Measurements from ENCODE around the gene MEGF9.

The MEGF9 gene

DNA sequence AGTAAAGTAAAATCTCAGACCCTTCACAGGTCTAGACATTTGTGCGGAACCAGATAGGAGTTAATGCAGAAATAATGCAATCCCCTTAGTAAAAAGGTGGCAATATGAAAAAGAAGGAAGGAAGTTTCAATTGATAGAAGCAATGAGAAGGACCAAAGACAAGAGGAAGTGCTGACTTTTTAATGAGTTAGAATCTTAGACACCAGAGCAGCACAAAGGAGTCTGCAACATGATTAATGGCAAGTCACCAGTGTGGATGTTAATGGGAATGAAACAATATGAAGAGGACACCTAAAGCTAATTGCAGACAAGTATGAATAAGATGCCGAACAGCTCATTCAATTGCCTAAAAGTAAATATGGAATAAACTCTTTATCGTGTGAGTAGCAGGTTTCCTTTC, 50.9 kb downstream of the MEGF9 start:
- no peak for TF ChIP-seq CTCF (IDR thresholded peaks at IDR 0.05; ENCODE audit: borderline replicate concordance, insufficient read depth, low read depth, low read length)
- H3K4me3 ChIP-seq (ENCODE audit: low read depth, low read length) = no peak overlapping the region

DNA sequence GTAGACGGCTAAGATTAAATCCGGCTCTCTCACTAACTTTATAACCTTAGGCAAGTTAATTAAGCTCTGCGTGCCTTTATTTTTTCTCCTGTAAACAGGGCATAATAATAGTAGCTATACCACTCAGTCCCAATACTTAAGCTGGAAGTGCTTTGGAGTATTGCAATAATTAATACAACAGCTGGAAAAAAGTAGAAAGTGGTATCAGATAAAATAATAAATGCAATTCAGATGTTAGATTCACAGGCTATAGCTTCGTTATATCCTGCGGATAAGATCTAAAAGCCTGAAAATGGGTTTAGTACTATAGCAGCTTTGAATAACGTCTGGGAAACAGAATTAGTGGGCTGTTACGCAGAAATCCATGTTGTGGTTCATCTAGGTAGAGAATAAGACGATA, 51.8 kb downstream of the MEGF9 start:
- H3K4me3 ChIP-seq (ENCODE audit: low read depth, low read length) = no peak overlapping the region
- TF ChIP-seq CTCF (IDR thresholded peaks at IDR 0.05; ENCODE audit: borderline replicate concordance, insufficient read depth, low read depth, low read length) = no peak

- no peak for TF ChIP-seq CTCF (IDR thresholded peaks at IDR 0.05; ENCODE audit: borderline replicate concordance, insufficient read depth, low read depth, low read length)
- H3K4me3 ChIP-seq (ENCODE audit: low read depth, low read length) = no peak overlapping the region
These were observed 54.6 kb downstream of the MEGF9 start for GRCh38 chr9:120659676-120660075.

DNA sequence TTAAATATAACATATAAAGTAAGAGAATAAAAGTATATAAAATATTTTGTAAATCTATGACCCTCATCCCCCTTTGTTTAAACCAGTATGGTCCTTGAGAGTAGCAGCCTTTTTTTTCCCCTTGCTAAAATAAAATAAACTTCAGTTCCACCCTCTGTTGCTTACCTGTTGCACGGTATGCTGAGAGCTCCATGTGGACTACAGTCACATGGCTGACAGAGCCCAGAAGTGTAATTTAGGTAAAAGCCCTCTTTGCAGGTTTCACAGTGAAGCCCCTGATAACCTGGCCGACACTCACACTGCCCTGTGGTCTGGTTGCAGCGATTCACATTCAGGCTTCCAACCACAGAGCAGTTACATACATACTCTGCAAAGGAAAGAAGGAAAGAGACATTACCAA, 55.1 kb downstream of the MEGF9 start:
- no peak for TF ChIP-seq CTCF (IDR thresholded peaks at IDR 0.05; ENCODE audit: borderline replicate concordance, insufficient read depth, low read depth, low read length)
- no peak overlapping the region for H3K4me3 ChIP-seq (ENCODE audit: low read depth, low read length)

GRCh38 chr9:120655005-120655622, 59.2 kb downstream of the MEGF9 start:
- H3K4me3 ChIP-seq (ENCODE audit: low read depth, low read length) = no peak overlapping the region
- TF ChIP-seq CTCF (IDR thresholded peaks at IDR 0.05; ENCODE audit: borderline replicate concordance, insufficient read depth, low read depth, low read length) = no peak

GRCh38 chr9:120654272-120654671, 60.0 kb downstream of the MEGF9 start:
- TF ChIP-seq CTCF (IDR thresholded peaks at IDR 0.05; ENCODE audit: borderline replicate concordance, insufficient read depth, low read depth, low read length) = no peak
- H3K4me3 ChIP-seq (ENCODE audit: low read depth, low read length) = no peak overlapping the region

DNA sequence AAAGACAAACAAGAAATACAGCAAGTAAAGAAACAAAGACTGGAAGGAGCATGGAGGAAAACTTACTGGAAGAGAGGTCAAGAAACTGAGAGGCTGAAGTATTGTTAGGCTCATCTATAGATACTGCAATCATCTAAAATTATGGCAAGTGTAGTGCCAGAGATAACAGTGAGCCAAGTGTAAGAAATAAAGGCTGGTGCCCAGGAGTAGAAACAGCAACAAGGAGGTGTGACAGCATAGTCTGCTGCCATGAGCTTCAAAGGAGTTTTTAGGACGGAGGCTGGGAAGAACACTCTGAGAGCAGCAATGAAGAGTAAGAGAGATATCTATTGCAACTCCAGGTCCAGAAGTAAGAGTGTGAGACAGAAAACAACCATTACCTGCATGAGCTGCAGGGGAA, 60.5 kb downstream of the MEGF9 start:
- H3K4me3 ChIP-seq (ENCODE audit: low read depth, low read length) = no peak overlapping the region
- no peak for TF ChIP-seq CTCF (IDR thresholded peaks at IDR 0.05; ENCODE audit: borderline replicate concordance, insufficient read depth, low read depth, low read length)

Measured in GM12875 (cell line).